ENCODE measurements around the gene ELL.

Gene ELL

DNA sequence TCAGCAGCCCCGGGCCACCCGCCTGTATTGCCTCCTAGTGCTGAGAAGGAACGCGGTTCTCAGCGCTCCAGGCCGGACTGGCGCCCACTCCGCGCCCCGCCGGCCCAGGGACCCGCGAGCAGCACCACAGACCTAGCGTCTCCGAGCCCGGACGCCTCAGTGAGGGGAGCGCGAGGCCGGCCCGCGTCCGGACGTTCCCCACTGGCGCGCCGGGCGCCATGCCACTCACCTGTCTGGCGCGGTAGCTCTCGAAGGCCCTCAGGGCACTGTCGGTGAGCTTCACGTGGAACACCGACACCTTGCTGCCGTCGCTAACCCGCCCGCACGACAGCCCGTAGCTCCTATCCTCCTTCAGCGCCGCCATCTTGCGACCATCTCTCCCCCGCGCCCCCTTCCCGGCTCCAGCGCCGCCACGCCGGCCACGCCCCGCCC, at the start of gene ELL:
Gene ELL, minus strand, starts transcription at position 379 of the 432 bp plus-strand sequence. Its CDS starts 15 bp downstream, at position 364.
- Histone ChIP-seq H3K27ac (ENCODE audit: low read length) (peak within 1 kb of the TSS; percentile 100), H3K36me3 (ENCODE audit: control insufficient read depth in 1 of 2, insufficient read depth in 2 of 2, low read length in 2 of 2) (peaks cover 0 to 9% of the 10 kb centered on the region in 2 donors), H3K9me3 (ENCODE audit: control insufficient read depth in 1 of 2, low read length in 2 of 2) (no peaks in the 10 kb centered on the region), H3K27me3 (ENCODE audit: low read depth, low read length) (no peaks in the 10 kb centered on the region), H3K4me3 (ENCODE audit: low read depth in 1 of 2, low read length in 2 of 2) (peak within 1 kb of the TSS; percentile 92 to 93), H3K4me1 (ENCODE audit: control insufficient read depth in 1 of 2, insufficient read depth in 2 of 2, low read length in 2 of 2) (peaks cover 5 to 8% of the 10 kb centered on the region in 2 donors)

DNA sequence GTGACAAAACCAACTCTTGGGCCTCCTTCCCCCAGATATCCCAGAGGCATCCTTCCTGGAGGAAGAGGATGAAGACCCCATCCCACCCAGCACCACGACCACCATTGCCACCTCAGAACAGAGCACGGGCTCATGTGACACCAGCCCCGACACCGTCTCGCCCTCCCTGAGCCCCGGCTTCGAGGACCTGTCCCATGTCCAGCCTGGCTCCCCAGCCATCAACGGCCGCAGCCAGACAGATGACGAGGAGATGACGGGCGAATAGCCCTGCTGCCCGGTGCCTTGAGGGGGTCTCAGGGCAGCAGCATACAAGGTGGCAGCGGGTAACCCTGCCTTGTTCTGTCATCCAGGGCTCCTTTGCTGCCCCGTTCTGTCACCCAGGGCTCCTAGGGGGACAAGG, 46.5 kb upstream of the ELL start:
- Histone ChIP-seq H3K9me3 (ENCODE audit: control insufficient read depth in 1 of 2, low read length in 2 of 2) (no peaks in the 10 kb centered on the region), H3K4me3 (ENCODE audit: low read depth in 1 of 2, low read length in 2 of 2) (no peak overlapping the region), H3K27me3 (ENCODE audit: low read depth, low read length) (no peaks in the 10 kb centered on the region), H3K4me1 (ENCODE audit: control insufficient read depth in 1 of 2, insufficient read depth in 2 of 2, low read length in 2 of 2) (peaks cover 9 to 11% of the 10 kb centered on the region in 2 donors), H3K36me3 (ENCODE audit: control insufficient read depth in 1 of 2, insufficient read depth in 2 of 2, low read length in 2 of 2) (peaks cover 27 to 61% of the 10 kb centered on the region in 2 donors), H3K27ac (ENCODE audit: low read length) (no peak overlapping the region)

DNA sequence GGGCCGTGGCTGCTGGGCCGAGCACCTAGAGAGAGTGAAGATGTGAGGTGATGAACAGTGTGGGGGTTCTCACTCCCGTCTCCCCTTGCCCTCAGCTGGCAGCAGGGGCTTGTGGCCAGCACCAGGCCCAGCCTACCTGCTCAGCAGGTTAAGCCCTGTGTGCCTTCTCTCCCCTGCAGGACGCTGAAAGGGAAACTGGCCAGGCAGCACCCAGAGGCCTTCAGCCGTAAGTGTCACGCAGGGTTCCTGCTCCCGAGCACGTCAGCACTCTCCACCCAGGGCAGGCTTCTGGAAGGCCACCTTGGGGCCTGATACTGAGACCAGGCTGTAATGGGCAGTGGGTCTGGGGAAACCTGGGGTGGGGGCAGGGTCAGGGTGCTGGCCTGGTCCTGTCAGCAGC, 45.1 kb upstream of the ELL start:
- H3K27ac ChIP-seq (ENCODE audit: low read length), result no peak overlapping the region
- H3K4me3 ChIP-seq (ENCODE audit: low read depth in 1 of 2, low read length in 2 of 2), result no peak overlapping the region
- H3K36me3 ChIP-seq (ENCODE audit: control insufficient read depth in 1 of 2, insufficient read depth in 2 of 2, low read length in 2 of 2), result peaks cover 26 to 74% of the 10 kb centered on the region in 2 donors
- H3K4me1 ChIP-seq (ENCODE audit: control insufficient read depth in 1 of 2, insufficient read depth in 2 of 2, low read length in 2 of 2), result peaks cover 0 to 5% of the 10 kb centered on the region in 2 donors
- H3K9me3 ChIP-seq (ENCODE audit: control insufficient read depth in 1 of 2, low read length in 2 of 2), result no peaks in the 10 kb centered on the region
- no peaks in the 10 kb centered on the region for H3K27me3 ChIP-seq (ENCODE audit: low read depth, low read length)

DNA sequence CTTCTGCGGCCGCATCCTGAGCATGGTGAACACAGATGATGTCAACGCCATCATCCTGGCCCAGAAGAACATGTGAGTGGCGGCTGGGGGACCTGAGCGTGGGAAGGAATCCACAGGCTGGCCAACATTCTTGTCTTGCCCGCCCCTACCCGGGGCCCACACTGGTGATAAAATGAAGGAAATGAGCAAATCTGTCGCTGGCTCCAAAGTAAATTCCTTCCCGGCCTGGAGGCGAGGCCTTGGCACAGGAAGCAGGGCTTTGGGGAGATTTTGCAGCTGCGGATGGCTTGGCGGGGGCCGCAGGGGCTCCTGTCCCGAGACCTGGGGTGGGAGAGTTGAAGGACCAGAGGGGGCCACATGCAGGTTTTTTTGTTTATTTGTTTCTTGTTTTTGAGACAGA, 40.2 kb upstream of the ELL start:
- Histone ChIP-seq H3K9me3 (ENCODE audit: control insufficient read depth in 1 of 2, low read length in 2 of 2) (no peaks in the 10 kb centered on the region), H3K4me1 (ENCODE audit: control insufficient read depth in 1 of 2, insufficient read depth in 2 of 2, low read length in 2 of 2) (peaks cover 0 to 18% of the 10 kb centered on the region in 2 donors), H3K4me3 (ENCODE audit: low read depth in 1 of 2, low read length in 2 of 2) (no peak overlapping the region), H3K27ac (ENCODE audit: low read length) (no peak overlapping the region), H3K27me3 (ENCODE audit: low read depth, low read length) (no peaks in the 10 kb centered on the region), H3K36me3 (ENCODE audit: control insufficient read depth in 1 of 2, insufficient read depth in 2 of 2, low read length in 2 of 2) (peaks cover 15 to 54% of the 10 kb centered on the region in 2 donors)

DNA sequence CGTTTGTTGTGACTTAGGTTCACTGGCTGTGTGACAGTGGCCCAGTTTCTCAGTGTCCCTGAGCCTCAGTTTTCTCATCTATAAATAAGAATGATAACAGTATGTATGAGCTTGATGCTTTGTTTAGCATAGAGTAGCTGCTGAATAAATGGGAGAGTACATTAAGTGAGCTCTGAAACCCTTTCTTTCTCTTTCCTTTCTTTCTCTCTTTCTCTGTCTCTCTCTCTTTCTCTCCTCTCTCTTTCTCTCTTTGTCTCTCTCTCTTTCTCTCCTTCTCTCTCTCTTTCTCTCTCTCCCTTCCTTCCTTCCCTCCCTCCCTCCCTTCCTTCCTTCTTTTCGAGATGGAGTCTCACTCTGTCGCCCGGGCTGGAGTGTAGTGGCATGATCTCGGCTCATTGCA, 37.8 kb upstream of the ELL start:
- no peak overlapping the region for H3K4me3 ChIP-seq (ENCODE audit: low read depth in 1 of 2, low read length in 2 of 2)
- H3K9me3 ChIP-seq (ENCODE audit: control insufficient read depth in 1 of 2, low read length in 2 of 2), result no peaks in the 10 kb centered on the region
- H3K36me3 ChIP-seq (ENCODE audit: control insufficient read depth in 1 of 2, insufficient read depth in 2 of 2, low read length in 2 of 2), result peaks cover 8 to 33% of the 10 kb centered on the region in 2 donors
- H3K27me3 ChIP-seq (ENCODE audit: low read depth, low read length), result no peaks in the 10 kb centered on the region
- no peak overlapping the region for H3K27ac ChIP-seq (ENCODE audit: low read length)
- peaks cover 0 to 18% of the 10 kb centered on the region in 2 donors for H3K4me1 ChIP-seq (ENCODE audit: control insufficient read depth in 1 of 2, insufficient read depth in 2 of 2, low read length in 2 of 2)

DNA sequence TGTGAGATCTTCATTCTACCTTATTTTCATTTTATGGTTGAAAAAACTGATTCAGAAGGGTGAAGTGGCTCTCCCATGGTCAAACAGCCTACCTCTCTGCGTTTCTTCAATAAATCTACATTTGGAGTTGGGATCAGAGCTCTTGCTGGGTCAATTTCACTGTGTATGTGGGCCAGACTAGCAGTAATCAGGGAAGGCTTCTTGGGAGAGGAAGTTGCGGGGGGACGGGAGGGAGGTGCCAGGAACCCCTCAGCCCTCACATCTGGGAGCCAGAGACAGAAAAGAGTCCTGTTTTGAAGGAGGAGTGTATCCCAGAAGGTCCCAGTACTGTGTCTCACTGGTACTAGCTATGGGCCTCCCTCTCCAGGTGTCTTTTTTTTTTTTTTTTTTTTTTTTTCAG, 36.7 kb upstream of the ELL start:
- peaks cover 0 to 18% of the 10 kb centered on the region in 2 donors for H3K4me1 ChIP-seq (ENCODE audit: control insufficient read depth in 1 of 2, insufficient read depth in 2 of 2, low read length in 2 of 2)
- H3K27ac ChIP-seq (ENCODE audit: low read length), result peak overlapping the region; percentile 96
- H3K4me3 ChIP-seq (ENCODE audit: low read depth in 1 of 2, low read length in 2 of 2), result peak overlapping the region; percentile 90 to 93
- H3K27me3 ChIP-seq (ENCODE audit: low read depth, low read length), result no peaks in the 10 kb centered on the region
- no peaks in the 10 kb centered on the region for H3K9me3 ChIP-seq (ENCODE audit: control insufficient read depth in 1 of 2, low read length in 2 of 2)
- H3K36me3 ChIP-seq (ENCODE audit: control insufficient read depth in 1 of 2, insufficient read depth in 2 of 2, low read length in 2 of 2), result peaks cover 5 to 22% of the 10 kb centered on the region in 2 donors

DNA sequence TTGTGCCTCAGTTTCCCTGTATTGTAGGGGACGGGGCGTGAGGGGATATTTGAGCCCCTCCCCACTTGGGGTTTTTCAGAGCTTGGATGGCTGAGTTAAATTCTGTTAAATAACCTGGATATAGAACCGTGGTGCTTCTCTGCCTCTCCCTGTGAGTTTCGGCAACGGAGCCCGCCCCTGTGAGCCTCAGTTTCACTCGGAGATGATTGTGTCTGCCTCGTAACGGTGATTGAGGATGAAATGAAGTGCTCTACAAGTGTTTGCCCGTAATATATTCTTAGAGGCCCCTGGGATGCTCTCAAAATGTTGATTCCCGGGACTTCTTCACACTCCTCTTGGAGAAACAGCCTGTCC, 36.3 kb upstream of the ELL start:
- peak overlapping the region; percentile 96 for H3K27ac ChIP-seq (ENCODE audit: low read length)
- H3K9me3 ChIP-seq (ENCODE audit: control insufficient read depth in 1 of 2, low read length in 2 of 2), result no peaks in the 10 kb centered on the region
- peaks cover 0 to 18% of the 10 kb centered on the region in 2 donors for H3K4me1 ChIP-seq (ENCODE audit: control insufficient read depth in 1 of 2, insufficient read depth in 2 of 2, low read length in 2 of 2)
- no peaks in the 10 kb centered on the region for H3K27me3 ChIP-seq (ENCODE audit: low read depth, low read length)
- peaks cover 5 to 18% of the 10 kb centered on the region in 2 donors for H3K36me3 ChIP-seq (ENCODE audit: control insufficient read depth in 1 of 2, insufficient read depth in 2 of 2, low read length in 2 of 2)
- peak overlapping the region; percentile 90 to 93 for H3K4me3 ChIP-seq (ENCODE audit: low read depth in 1 of 2, low read length in 2 of 2)

DNA sequence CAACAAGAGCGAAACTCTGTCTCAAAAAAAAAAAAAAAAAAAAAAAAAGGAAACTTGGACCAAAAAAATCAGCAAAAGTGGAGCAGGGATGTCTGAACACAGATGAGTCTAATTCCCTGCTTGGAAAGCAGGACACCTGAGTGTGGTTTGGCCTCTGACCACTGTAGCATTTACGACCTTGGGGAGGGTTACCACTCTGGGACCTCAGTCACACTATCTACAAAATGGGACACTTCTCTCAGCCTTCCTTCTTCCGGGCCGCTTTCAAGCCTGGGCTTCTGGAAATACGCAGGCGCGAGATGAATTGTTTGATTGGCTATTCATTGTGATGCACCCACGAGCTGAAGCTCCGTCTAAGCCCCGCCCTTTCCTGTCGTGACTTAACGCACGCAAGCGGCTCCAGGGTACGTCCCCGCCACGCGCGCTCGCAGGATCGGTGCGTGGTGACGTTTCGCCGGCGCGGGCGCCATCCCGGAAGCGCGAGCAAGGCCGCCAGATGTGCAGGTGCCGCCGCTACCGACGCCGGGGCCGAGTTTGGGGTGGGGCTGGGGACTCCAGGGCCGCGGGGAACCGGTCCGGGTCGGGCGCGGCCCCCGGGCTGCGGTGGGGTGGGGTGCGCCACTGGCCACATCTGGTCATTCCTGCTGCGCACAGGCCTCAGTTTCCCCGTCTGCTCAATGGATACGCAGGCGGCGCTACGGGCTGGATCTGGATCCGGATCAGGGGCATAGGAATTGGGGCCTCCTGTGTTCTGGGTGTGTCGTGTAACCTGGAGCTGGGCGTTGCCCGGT, 35.7 kb upstream of the ELL start, which contains the start of gene KXD1:
Gene KXD1, plus strand, starts transcription at position 460 of the 791 bp plus-strand sequence. CDS start 4,187 bp downstream, outside the sequence.
- Histone ChIP-seq H3K4me3 (ENCODE audit: low read depth in 1 of 2, low read length in 2 of 2) (peak within 1 kb of the TSS; percentile 90 to 93), H3K27ac (ENCODE audit: low read length) (peak within 1 kb of the TSS; percentile 96), H3K9me3 (ENCODE audit: control insufficient read depth in 1 of 2, low read length in 2 of 2) (no peaks in the 10 kb centered on the region), H3K27me3 (ENCODE audit: low read depth, low read length) (no peaks in the 10 kb centered on the region), H3K36me3 (ENCODE audit: control insufficient read depth in 1 of 2, insufficient read depth in 2 of 2, low read length in 2 of 2) (peaks cover 5 to 13% of the 10 kb centered on the region in 2 donors), H3K4me1 (ENCODE audit: control insufficient read depth in 1 of 2, insufficient read depth in 2 of 2, low read length in 2 of 2) (peaks cover 0 to 18% of the 10 kb centered on the region in 2 donors)

DNA sequence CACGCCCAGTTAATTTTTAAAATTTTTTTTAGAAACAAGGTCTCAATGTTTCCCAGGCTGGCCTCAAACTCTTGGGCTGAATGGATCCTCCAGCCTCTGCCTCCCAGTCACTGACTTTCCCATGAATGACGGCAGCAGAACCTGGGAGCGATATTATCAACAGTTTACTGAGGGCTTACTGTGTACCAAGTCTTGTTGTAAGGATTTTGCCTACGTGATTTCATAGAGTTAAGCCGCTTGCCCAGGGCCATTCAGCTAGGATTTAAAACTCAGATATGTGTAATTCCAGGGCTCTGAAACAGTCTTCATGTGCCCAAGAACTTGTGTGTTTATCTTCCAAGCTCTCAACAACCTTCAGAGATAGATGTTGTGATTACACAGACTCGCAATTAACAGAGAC, 29.8 kb upstream of the ELL start:
- Histone ChIP-seq H3K4me1 (ENCODE audit: control insufficient read depth in 1 of 2, insufficient read depth in 2 of 2, low read length in 2 of 2) (no peaks in the 10 kb centered on the region), H3K9me3 (ENCODE audit: control insufficient read depth in 1 of 2, low read length in 2 of 2) (no peaks in the 10 kb centered on the region), H3K27ac (ENCODE audit: low read length) (no peak overlapping the region), H3K27me3 (ENCODE audit: low read depth, low read length) (no peaks in the 10 kb centered on the region), H3K36me3 (ENCODE audit: control insufficient read depth in 1 of 2, insufficient read depth in 2 of 2, low read length in 2 of 2) (no peaks in the 10 kb centered on the region), H3K4me3 (ENCODE audit: low read depth in 1 of 2, low read length in 2 of 2) (no peak overlapping the region)

DNA sequence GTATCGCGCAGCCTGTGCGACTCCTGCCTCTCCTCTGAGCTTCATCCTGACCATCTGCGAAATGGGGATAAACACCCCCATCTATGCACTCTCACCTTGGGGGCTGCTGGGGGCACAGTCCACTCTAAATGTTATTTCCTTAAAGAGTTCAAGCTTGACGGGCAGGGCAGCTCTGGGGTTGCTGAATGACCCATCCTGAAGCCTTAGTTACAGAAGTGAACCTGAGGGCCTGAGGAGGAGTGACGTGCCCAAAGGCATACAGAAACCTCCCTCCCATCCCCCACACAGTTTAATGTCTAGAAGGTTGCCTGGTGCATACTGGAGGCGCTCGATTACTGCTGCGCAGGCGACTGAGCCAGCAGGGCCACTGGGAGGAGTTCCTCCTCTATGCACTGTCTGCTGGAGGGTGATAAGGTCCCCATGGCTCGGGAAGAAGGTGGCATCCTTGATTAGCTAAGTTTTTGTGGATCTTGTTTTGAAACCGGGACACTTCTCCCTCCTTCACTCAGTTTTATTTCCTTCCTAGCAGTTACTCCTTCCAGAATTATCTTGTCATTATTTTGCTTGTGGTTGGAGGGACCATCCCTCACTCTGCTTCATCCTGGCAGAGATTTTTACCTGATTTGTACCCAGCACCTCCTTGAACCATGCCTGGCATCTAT, 22.1 kb upstream of the ELL start:
- Histone ChIP-seq H3K27ac (ENCODE audit: low read length) (peak overlapping the region; percentile 40), H3K4me1 (ENCODE audit: control insufficient read depth in 1 of 2, insufficient read depth in 2 of 2, low read length in 2 of 2) (peaks cover 5 to 21% of the 10 kb centered on the region in 2 donors), H3K27me3 (ENCODE audit: low read depth, low read length) (no peaks in the 10 kb centered on the region), H3K36me3 (ENCODE audit: control insufficient read depth in 1 of 2, insufficient read depth in 2 of 2, low read length in 2 of 2) (peaks cover 14 to 24% of the 10 kb centered on the region in 2 donors), H3K4me3 (ENCODE audit: low read depth in 1 of 2, low read length in 2 of 2) (peak overlapping the region; percentile 29 to 52), H3K9me3 (ENCODE audit: control insufficient read depth in 1 of 2, low read length in 2 of 2) (no peaks in the 10 kb centered on the region)

DNA sequence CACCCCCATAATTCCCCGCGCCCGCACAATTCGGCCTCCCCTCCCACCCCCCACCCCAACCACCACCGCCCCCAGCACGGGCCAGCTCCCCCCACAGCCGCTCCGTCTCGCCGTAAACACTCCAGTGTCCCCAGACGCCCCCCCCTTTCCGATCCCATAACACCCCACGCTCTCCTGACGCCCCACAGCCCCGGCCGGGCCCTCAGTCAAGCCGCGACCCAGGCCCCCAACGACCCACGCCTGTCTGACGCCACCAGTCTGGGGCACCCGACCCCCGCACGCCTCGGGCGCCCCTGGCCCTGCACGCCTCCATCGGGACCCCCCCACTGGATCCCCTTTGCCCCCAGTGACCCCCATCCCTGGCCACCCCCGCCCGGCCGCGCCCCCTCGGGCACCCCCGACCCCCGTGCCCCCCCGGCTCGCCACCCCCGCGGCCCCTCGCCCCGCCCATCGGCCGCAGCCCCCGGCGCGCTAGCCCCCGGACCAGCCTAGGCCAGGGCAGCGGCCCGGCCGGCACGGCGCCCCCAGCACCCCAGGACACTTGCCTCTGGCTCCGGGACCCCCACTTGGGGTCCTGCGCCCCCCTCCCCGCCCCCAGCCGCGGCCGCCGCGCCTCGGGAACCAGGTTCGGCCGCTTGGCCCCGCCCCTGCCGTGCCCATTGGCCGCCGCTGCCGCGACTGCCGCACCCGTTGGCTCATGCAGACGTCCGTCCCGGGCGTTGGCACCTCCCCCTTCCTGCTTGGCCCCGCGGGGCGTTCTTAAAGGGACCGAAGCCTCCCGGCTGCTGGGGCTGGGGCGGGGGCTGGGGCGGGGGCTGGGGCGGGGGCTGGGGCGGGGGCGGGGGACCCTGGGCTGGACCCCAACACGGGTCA, 21.3 kb upstream of the ELL start, which contains the start of gene FKBP8:
Gene FKBP8, minus strand, starts transcription at position 633 of the 873 bp plus-strand sequence. CDS start 1,603 bp downstream, outside the sequence.
- Histone ChIP-seq H3K27ac (ENCODE audit: low read length) (peak within 1 kb of the TSS; percentile 56), H3K4me3 (ENCODE audit: low read depth in 1 of 2, low read length in 2 of 2) (peak within 1 kb of the TSS; percentile 60 to 63), H3K27me3 (ENCODE audit: low read depth, low read length) (no peaks in the 10 kb centered on the region)

More for the DNA sequence above, 21.3 kb upstream of the ELL start, which contains the start of gene FKBP8:
- Histone ChIP-seq H3K36me3 (ENCODE audit: control insufficient read depth in 1 of 2, insufficient read depth in 2 of 2, low read length in 2 of 2) (peaks cover 14 to 29% of the 10 kb centered on the region in 2 donors), H3K4me1 (ENCODE audit: control insufficient read depth in 1 of 2, insufficient read depth in 2 of 2, low read length in 2 of 2) (peaks cover 5 to 21% of the 10 kb centered on the region in 2 donors), H3K9me3 (ENCODE audit: control insufficient read depth in 1 of 2, low read length in 2 of 2) (no peaks in the 10 kb centered on the region)
